H1 (cell line): ENCODE measurements around the gene EFCAB6. TPM values are rescaled to one million over a fixed set of nuclear protein-coding genes. Genes with fewer than 3 reads are reported as not detected.

Source experiments
- CTCF ChIA-PET: fragments of 300-600 bp; sonication (Branson Sonifier 250); formaldehyde crosslinking; loops from one replicate; lab custom pipeline; 2021; ENCODE audit not compliant: partially characterized antibody; lab: Charles Lee
- POLR2A ChIA-PET: fragments of 300-600 bp; sonication (Branson Sonifier 250); formaldehyde crosslinking; loops from one replicate; lab custom pipeline; 2021; ENCODE audit warnings: inconsistent platforms; ENCODE audit not compliant: partially characterized antibody; lab: Charles Lee
- DNase-seq, 2 experiments: peaks; one replicate each; pipeline versions ENCODE4 v3.0.0 to v3.0.0-alpha.2; 2010 to 2022; ENCODE audit warnings: low spot score in 2 of 2, low read depth in 1 of 2, mixed read lengths in 1 of 2
- FAIRE-seq: peaks from 2 replicates; lab custom pipeline; 2011; peaks lifted over from hg19 to GRCh38; lab: Jason Lieb, UNC
- H2AFZ ChIP-seq: 2 replicates; pipeline ENCODE4 v1.8.1; 2012; ENCODE audit warnings: low read length, inconsistent platforms
- H2AK5ac ChIP-seq: 2 replicates; pipeline ENCODE4 v1.6.1; 2013; ENCODE audit warnings: low read depth, low read length
- H2BK120ac ChIP-seq: replicated peaks from 2 replicates; pipeline ENCODE3; 2013; ENCODE audit warnings: low read depth, low read length, inconsistent platforms
- H2BK12ac ChIP-seq: 2 replicates; pipeline ENCODE4 v1.6.1; 2013; ENCODE audit warnings: low read depth, low read length
- H2BK15ac ChIP-seq: 2 replicates; pipeline ENCODE4 v1.6.1; 2013; ENCODE audit warnings: low read length
- H2BK20ac ChIP-seq: 2 replicates; pipeline ENCODE4 v1.6.1; 2013; ENCODE audit warnings: low read length
- H2BK5ac ChIP-seq: 2 replicates; pipeline ENCODE4 v1.6.1; 2013; ENCODE audit warnings: low read depth, low read length
- H3K14ac ChIP-seq: 2 replicates; pipeline ENCODE4 v1.6.1; 2013; ENCODE audit warnings: inconsistent platforms; ENCODE audit not compliant: insufficient read length
- H3K18ac ChIP-seq: 2 replicates; pipeline ENCODE4 v1.6.1; 2013; ENCODE audit warnings: low read length; ENCODE audit errors: extremely low read depth
- H3K23ac ChIP-seq: 2 replicates; pipeline ENCODE4 v1.6.1; 2013; ENCODE audit warnings: inconsistent platforms; ENCODE audit not compliant: insufficient read length
- H3K23me2 ChIP-seq: 2 replicates; pipeline ENCODE4 v1.6.1; 2013; ENCODE audit warnings: low read depth, low read length
- H3K27ac ChIP-seq: 2 replicates; pipeline ENCODE4 v1.6.1; 2011; ENCODE audit warnings: low read depth, low read length, inconsistent platforms
- H3K27me3 ChIP-seq, 4 experiments: replicated peaks in 1 of 4; 1 replicate in 1 of 4; 2 replicates in 3 of 4; pipeline versions ENCODE4 v1.6.1 to v1.8.1; 2011 to 2013; ENCODE audit warnings: low read length in 3 of 4, mild to moderate bottlenecking in 3 of 4, inconsistent platforms in 2 of 4, mixed read lengths in 2 of 4, moderate library complexity in 1 of 4; ENCODE audit not compliant: control insufficient read depth in 3 of 4, insufficient read depth in 3 of 4; ENCODE audit errors: extremely low read depth in 1 of 4
- H3K36me3 ChIP-seq, 4 experiments: 2 replicates each; pipeline versions ENCODE4 v1.6.1 to v1.8.1; 2011 to 2013; ENCODE audit warnings: mild to moderate bottlenecking in 4 of 4, low read length in 3 of 4, moderate library complexity in 2 of 4, control low read depth in 1 of 4, inconsistent platforms in 1 of 4; ENCODE audit not compliant: insufficient read depth in 4 of 4, control insufficient read depth in 2 of 4
- H3K4ac ChIP-seq: replicated peaks from 2 replicates; pipeline ENCODE3; 2013; ENCODE audit warnings: low read length, low read depth, mixed read lengths, inconsistent platforms; ENCODE audit not compliant: insufficient read length
- H3K4me1 ChIP-seq, 4 experiments: replicated peaks in 1 of 4; 1 replicate in 1 of 4; 2 replicates in 3 of 4; pipeline versions ENCODE4 v1.6.1 to v1.8.1; 2011 to 2013; ENCODE audit warnings: low read length in 3 of 4, inconsistent platforms in 2 of 4, mixed read lengths in 1 of 4; ENCODE audit not compliant: insufficient read depth in 4 of 4, control insufficient read depth in 3 of 4
- H3K4me2 ChIP-seq, 2 experiments: 2 replicates each; pipeline versions ENCODE4 v1.6.1 to v1.8.1; 2011 to 2013; ENCODE audit warnings: low read depth in 2 of 2, low read length in 2 of 2, control low read depth in 1 of 2, inconsistent platforms in 1 of 2, mild to moderate bottlenecking in 1 of 2; ENCODE audit not compliant: insufficient read depth in 1 of 2
- H3K4me3 ChIP-seq, 4 experiments: fragments of 200-600, 300-600 bp in 1 of 4; sonication (generic), shearing (Covaris generic), sonication (Bioruptor Twin) in 1 of 4; 2 replicates each; pipeline versions ENCODE4 v1.5.1 to v1.8.1; 2011 to 2016; ENCODE audit warnings: low read length in 4 of 4, low read depth in 3 of 4, control low read depth in 2 of 4, inconsistent platforms in 2 of 4, mild to moderate bottlenecking in 2 of 4, mixed read lengths in 1 of 4, moderate library complexity in 1 of 4; ENCODE audit not compliant: insufficient read depth in 2 of 4; ENCODE audit errors: extremely low read depth in 1 of 4
- H3K56ac ChIP-seq: replicated peaks from 2 replicates; pipeline ENCODE3; 2013; ENCODE audit warnings: low read depth, mild to moderate bottlenecking, mixed read lengths, low read length, inconsistent platforms; ENCODE audit not compliant: insufficient read length
- H3K79me1 ChIP-seq: 2 replicates; pipeline ENCODE4 v1.6.1; 2013; ENCODE audit warnings: low read depth, low read length, control low read depth
- H3K79me2 ChIP-seq, 2 experiments: 2 replicates each; pipeline versions ENCODE4 v1.6.1 to v1.8.1; 2012 to 2013; ENCODE audit warnings: low read length in 2 of 2, mild to moderate bottlenecking in 2 of 2, inconsistent platforms in 1 of 2; ENCODE audit not compliant: insufficient read depth in 2 of 2, control insufficient read depth in 1 of 2
- H3K9ac ChIP-seq, 4 experiments: replicated peaks in 1 of 4; 1 replicate in 1 of 4; 2 replicates in 3 of 4; pipeline versions ENCODE4 v1.6.1 to v1.8.1; 2011 to 2013; ENCODE audit warnings: low read depth in 3 of 4, low read length in 3 of 4, control low read depth in 2 of 4, mild to moderate bottlenecking in 2 of 4, moderate library complexity in 2 of 4, inconsistent platforms in 1 of 4; ENCODE audit errors: extremely low read depth in 1 of 4
- H3K9me3 ChIP-seq, 2 experiments: 2 replicates each; pipeline versions ENCODE4 v1.6.1 to v1.8.1; 2012 to 2013; ENCODE audit warnings: mild to moderate bottlenecking in 2 of 2, moderate library complexity in 2 of 2, control low read depth in 1 of 2, inconsistent platforms in 1 of 2, low read depth in 1 of 2, low read length in 1 of 2, mixed read lengths in 1 of 2; ENCODE audit not compliant: insufficient read depth in 2 of 2
- H4K20me1 ChIP-seq, 2 experiments: replicated peaks in 1 of 2; 2 replicates each; pipeline versions ENCODE3 to v1.8.1; 2011 to 2013; ENCODE audit warnings: inconsistent platforms in 2 of 2, low read length in 2 of 2, mild to moderate bottlenecking in 1 of 2; ENCODE audit not compliant: insufficient read depth in 2 of 2, control insufficient read depth in 1 of 2
- H4K5ac ChIP-seq: 2 replicates; pipeline ENCODE4 v1.6.1; 2013; ENCODE audit warnings: low read length, low read depth, mixed read lengths, inconsistent platforms; ENCODE audit not compliant: insufficient read length
- H4K8ac ChIP-seq: 2 replicates; pipeline ENCODE4 v1.8.0; 2013; ENCODE audit warnings: mild to moderate bottlenecking, moderate library complexity, low read length, inconsistent platforms; ENCODE audit not compliant: insufficient read depth; ENCODE audit errors: extremely low read depth
- H4K91ac ChIP-seq: replicated peaks from 2 replicates; pipeline ENCODE3; 2013; ENCODE audit warnings: low read length, mixed read lengths, inconsistent platforms; ENCODE audit not compliant: insufficient read length
- BACH1 ChIP-seq: IDR thresholded peaks from 2 replicates; pipeline ENCODE4 v1.6.1; 2012; ENCODE audit warnings: low read length, improper control_type of control experiment
- CBX8 ChIP-seq: fragments of 300-800, 300-1000 bp; sonication (generic); IDR thresholded peaks from 2 replicates; pipeline ENCODE4 v1.7.1; 2016; ENCODE audit warnings: low read depth, low read length, borderline replicate concordance
- EGR1 ChIP-seq: IDR thresholded peaks from 2 replicates; pipeline ENCODE4 v1.6.1; 2011; ENCODE audit warnings: low read depth, low read length, borderline replicate concordance
- FOSL1 ChIP-seq: IDR thresholded peaks from 2 replicates; pipeline ENCODE4 v1.6.1; 2011; ENCODE audit warnings: mild to moderate bottlenecking, low read depth, low read length, moderate library complexity; ENCODE audit not compliant: insufficient read depth
- GABPA ChIP-seq: IDR thresholded peaks from 2 replicates; pipeline ENCODE4 v1.6.1; 2011; ENCODE audit warnings: mild to moderate bottlenecking, low read length, moderate library complexity, borderline replicate concordance; ENCODE audit not compliant: insufficient read depth
- HDAC6 ChIP-seq: IDR thresholded peaks from one replicate; pipeline ENCODE4 v1.7.1; 2012; ENCODE audit warnings: low read depth, mild to moderate bottlenecking, inconsistent platforms, low read length, moderate library complexity
- JUN ChIP-seq: IDR thresholded peaks from 2 replicates; pipeline ENCODE4 v1.6.1; 2011; ENCODE audit warnings: low read depth, mild to moderate bottlenecking, improper control_type of control experiment, low read length
- JUND ChIP-seq: IDR thresholded peaks from 2 replicates; pipeline ENCODE4 v1.6.1; 2011; ENCODE audit warnings: mild to moderate bottlenecking, improper control_type of control experiment, low read length
- POLR2A ChIP-seq, 2 experiments: IDR thresholded peaks; 1 replicate in 1 of 2; 2 replicates in 1 of 2; pipeline ENCODE4 v1.6.1; 2011; ENCODE audit warnings: low read depth in 2 of 2, low read length in 2 of 2, mild to moderate bottlenecking in 2 of 2; ENCODE audit errors: control extremely low read depth in 1 of 2
- POLR2AphosphoS5 ChIP-seq: IDR thresholded peaks from 2 replicates; pipeline ENCODE4 v1.6.1; 2011; ENCODE audit warnings: low read depth, low read length
- RNF2 ChIP-seq: fragments of 200-900, 300-1000 bp; sonication (generic); IDR thresholded peaks from 2 replicates; pipeline ENCODE4 v1.7.1; 2016; ENCODE audit warnings: borderline replicate concordance, low read depth, mild to moderate bottlenecking, antibody characterized with exemption, low read length; ENCODE audit not compliant: poor library complexity, severe bottlenecking; ENCODE audit errors: missing control alignments
- WGBS, 2 experiments: shearing (Covaris generic) in 1 of 2; methylation state at CpG; one replicate each; pipeline versions ENCODE4 v1.1.6 to v1.1.7; 2013 to 2015; ENCODE audit warnings: low lambda C conversion rate in 2 of 2, mixed read lengths in 2 of 2, inconsistent platforms in 1 of 2, low coverage in 1 of 2, missing lambda C conversion rate in 1 of 2; ENCODE audit not compliant: insufficient replicate concordance in 2 of 2, insufficient coverage in 1 of 2, insufficient read length in 1 of 2; ENCODE audit errors: extremely low coverage in 1 of 2, missing lambda C conversion rate in 1 of 2; 5-methylcytosine and 5-hydroxymethylcytosine counted together
- polyA plus RNA-seq, 7 experiments: library from polyadenylated mRNA; depleted of rRNA in 3 of 7; stranded (reverse) in 5 of 7; unstranded in 2 of 7; fragments of >200 nt in 5 of 7; fragments of 200-250 nt in 2 of 7; gene quantifications; 1 replicate in 5 of 7; 2 replicates in 1 of 7; 4 replicates in 1 of 7; pipeline versions ENCODE4 v1.2.1 to v1.2.3, GENCODE V29; 2011 to 2013; ENCODE audit warnings: missing spikeins in 2 of 7, mixed read lengths in 2 of 7
- total RNA-seq: library from RNA; stranded (reverse); fragmentation: NEBNext Ultra II Directional; extraction: Animal tissue kit (Norgen Biotek cat#: 25700); gene quantifications from 2 replicates; pipeline ENCODE4 v1.2.1, GENCODE V29; 2021
- TF ChIP-seq, protein P1 (sequence below): IDR thresholded peaks from 2 replicates; pipeline ENCODE4 v1.6.1; 2011; ENCODE audit warnings: low read depth, mild to moderate bottlenecking, low read length; ENCODE audit not compliant: insufficient read depth

EFCAB6 gene
- total and polyA plus RNA-seq, 2 of the 8 experiments (the other 6 are each of a cell fraction or from before 2014, with no cell fraction given), result 0.32 to 1.7 TPM

DNA sequence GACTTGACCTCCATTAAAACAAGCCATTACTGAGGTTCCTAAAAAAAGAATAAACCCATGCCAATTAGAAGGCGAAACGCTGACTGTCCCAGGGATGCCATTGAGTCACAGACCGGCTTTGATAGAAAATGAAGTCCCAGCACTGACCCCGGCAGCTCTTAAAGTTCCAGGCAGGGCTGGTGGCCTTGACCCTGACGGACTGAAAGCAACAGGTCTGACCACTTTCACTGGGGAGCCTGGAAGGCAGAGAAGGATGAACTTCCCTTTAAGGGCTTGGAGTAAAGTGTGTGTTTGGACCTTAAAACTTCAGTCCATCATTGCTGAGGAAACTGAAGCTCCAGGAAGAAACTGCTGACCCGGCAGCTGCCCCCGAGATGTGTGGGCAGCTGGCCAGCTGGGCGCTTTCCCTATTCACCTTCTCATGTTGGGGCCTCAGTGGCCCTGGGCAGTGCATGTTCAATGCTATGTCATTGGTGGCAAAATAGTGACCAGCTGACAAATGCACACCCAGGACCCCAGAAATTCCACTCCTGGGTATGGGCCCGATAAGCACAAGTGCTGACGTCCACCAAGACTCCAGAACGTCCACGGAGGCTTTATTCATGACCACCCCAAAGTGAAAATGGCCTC lies 18.9 kb upstream of the EFCAB6 start:
- Histone ChIP-seq H4K5ac (no peak overlapping the region), H4K91ac (no peak overlapping the region), H2BK120ac (no peak overlapping the region), H2AK5ac (no peak overlapping the region), H3K56ac (no peak overlapping the region), H3K36me3 (peaks cover 0 to 2% (median under 1%) of the 10 kb centered on the region in 4 experiments; a peak in 4 of 8 replicates), H3K14ac (no peak overlapping the region), H4K20me1 (peaks cover 6 to 9% of the 10 kb centered on the region in 2 experiments), H3K9me3 (no peaks in the 10 kb centered on the region), H4K8ac (no peak overlapping the region), H3K9ac (no peak overlapping the region), H2AFZ (no peak overlapping the region), H3K27me3 (no peaks in the 10 kb centered on the region), H3K79me1 (peaks cover 6% of the 10 kb centered on the region; the same call in 1 of the 2 replicates), H3K27ac (no peak overlapping the region), H2BK20ac (no peak overlapping the region), H2BK12ac (no peak overlapping the region), H3K4me1 (peaks cover 0 to 3% (median under 1%) of the 10 kb centered on the region in 4 experiments; a peak in 5 of 7 replicates), H3K4ac (no peak overlapping the region), H3K23me2 (no peaks in the 10 kb centered on the region), H3K23ac (no peak overlapping the region), H2BK15ac (no peak overlapping the region), H3K4me3 (no peak overlapping the region), H3K79me2 (no peaks in the 10 kb centered on the region), H2BK5ac (no peak overlapping the region), H3K18ac (no peak overlapping the region), H3K4me2 (no peak overlapping the region)
- FAIRE-seq, result no peak
- no peak for DNase-seq
- POLR2A ChIA-PET, result interaction anchor here (1.2 to 1.3 kb wide), 2 partner anchors 16 to 20 kb away, joined by 3 read pairs; no protein-coding TSS in a partner anchor
- CTCF ChIA-PET, result interaction anchor here (1.3 kb wide), 1 partner anchor 54 kb away, joined by 3 read pairs; no protein-coding TSS in a partner anchor
- WGBS, 2 experiments, result 82% methylated on average over 12 of the region's 12 CpGs; no CpG with 5 or more reads in 1 of the 2 experiments
- TF ChIP-seq CBX8, result no peak
- no peak for TF ChIP-seq JUND
- TF ChIP-seq, protein P1, sequence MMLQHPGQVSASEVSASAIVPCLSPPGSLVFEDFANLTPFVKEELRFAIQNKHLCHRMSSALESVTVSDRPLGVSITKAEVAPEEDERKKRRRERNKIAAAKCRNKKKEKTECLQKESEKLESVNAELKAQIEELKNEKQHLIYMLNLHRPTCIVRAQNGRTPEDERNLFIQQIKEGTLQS, result no peak
- TF ChIP-seq JUN, result no peak
- TF ChIP-seq HDAC6, result no peak
- TF ChIP-seq POLR2A (IDR thresholded peaks at IDR 0.05; ENCODE audit: control extremely low read depth in 1 of 2, low read depth in 2 of 2, low read length in 2 of 2), result no peak
- no peak for TF ChIP-seq POLR2AphosphoS5
- no peak for TF ChIP-seq GABPA
- TF ChIP-seq EGR1, result no peak
- no peak for TF ChIP-seq RNF2
- TF ChIP-seq FOSL1, result no peak
- no peak for TF ChIP-seq BACH1
